ENCODE results near the gene GPLD1.
A peak's percentile ranks its signal among the peaks of the same experiment; 100 is the strongest.
"Not testable (repeated sequence)": the region's sequence is repeated elsewhere in the genome, so short reads cannot be mapped to it uniquely, and the experiment has no call there.

The GPLD1 gene

DNA sequence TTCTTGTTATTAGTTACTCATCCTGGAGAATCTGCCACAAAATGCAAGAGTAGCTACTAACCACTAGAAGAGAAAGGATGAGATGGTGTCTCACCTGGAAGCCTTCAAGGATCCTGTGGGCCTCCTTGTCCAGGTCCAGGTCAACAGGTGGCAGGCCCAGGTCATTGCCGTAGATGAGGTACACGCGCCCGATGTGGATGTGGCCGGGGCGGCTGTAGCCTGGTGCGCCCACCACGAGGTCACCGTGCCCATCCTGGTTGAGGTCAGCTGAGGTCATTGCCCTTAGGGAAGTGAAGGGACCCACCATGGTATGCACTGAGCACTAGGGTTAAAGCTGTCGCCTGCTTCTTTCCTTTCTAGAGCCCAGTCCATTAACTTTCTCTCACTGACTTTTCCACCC, 35.5 kb downstream of the GPLD1 start:
- DNase-seq = no peak

DNA sequence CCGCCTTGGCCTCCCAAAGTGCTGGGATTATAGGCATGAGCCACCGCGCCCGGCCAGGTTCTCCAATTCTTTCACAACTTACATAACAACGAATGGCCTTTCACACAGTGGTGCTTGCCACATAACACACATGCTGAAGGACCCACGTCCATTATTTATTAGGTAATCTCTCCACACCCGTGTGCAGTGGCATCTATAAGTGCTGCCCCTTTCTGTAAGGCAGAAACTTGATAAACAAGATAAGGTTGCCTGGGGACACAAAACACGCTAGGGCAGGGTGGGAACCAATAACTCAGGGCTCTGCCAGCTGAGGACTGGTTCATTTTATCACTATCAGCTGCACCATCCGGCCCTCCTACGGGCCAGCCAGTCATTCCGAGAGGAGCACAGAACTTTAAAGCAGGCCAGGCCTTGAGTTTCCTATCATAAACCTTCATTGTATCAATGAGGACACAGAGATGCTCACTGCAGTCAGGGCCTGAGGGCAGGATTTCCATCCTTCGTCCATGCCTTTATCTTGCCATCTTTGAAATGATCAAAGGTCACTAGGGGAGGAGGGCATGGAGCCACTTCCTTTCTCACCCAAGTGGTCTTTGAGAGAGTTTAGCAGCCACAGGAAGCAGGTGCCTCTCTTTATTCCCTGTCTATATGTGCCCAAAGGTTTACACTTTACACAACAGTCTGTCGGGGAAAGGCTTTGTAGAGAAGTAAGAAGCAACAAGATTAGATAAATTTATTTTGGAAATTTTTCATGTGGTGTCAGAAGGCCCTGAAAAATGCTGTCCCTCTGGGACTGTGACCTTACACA, 37.6 kb downstream of the GPLD1 start:
- no peak for DNase-seq

DNA sequence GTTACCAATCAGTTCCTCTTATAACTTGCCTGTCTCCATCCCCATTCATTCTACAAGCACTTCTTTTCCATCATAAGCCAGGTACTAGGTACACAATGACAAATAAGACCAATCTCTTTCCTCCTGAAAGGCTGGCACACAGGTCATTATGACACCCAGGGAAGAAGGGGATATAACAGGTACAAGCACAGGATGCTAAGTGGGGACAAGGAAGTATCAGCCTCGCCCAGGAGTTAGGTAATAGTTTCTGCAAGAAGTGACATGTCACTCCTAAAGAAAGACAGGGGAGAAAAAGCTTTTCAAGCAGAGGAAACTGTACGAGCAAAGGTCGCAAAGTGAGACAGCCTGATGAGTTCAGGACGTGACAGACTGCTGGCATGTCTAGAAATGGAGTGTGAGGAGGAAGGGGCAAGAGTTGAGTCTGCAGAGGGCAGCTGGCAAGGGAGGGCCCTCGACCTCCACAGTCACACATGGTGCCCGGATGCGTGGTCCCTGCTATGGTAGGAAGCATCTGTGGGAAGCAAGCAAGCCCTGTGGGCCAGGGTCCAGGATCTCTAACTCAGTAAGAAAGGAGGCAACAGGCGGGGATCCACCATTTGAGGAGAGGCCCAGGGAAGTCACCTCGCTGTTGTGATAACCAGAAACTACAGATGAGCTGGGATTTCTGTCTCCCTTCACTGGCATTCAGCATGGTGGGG, 40.4 kb downstream of the GPLD1 start:
- DNase-seq = no peak

DNA sequence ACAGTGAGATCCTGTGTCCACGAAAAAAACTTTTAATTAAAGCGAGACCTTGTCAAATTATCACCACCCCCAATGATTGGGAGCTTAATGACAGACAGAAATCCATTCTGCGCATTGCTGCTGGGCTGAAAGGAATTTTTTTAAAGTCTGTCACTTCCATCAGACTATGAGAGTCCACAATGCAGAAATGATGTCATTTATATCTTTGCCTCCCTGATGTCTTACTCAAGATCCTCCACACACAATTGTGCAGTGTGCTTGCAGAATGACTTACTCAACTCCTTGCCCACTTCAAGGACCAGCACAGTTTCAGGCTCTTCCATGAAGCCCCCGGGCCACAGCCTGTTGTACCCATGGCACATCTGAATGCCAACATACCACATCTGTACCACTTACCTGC, 41.0 kb downstream of the GPLD1 start:
- DNase-seq = no peak

DNA sequence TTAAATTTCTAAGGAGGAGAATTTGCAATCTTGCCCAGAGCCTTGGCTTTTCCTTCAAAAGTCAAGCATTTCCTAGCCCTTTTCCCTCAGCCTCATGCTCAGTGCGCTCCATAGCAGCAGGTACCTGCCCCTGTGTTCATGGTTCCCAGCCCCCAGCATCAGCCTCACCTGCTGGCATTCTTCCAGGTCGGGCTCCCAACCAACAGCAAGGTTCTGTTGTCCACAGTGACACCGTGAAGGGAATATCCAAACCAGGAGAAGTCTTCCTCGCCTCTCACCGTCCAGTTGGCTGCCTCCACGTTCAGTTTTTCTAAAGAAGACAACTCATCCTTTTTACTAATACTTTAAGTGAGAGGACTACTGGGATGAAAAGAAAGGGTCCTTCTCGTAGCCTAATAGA, 42.7 kb downstream of the GPLD1 start:
- DNase-seq = no peak

DNA sequence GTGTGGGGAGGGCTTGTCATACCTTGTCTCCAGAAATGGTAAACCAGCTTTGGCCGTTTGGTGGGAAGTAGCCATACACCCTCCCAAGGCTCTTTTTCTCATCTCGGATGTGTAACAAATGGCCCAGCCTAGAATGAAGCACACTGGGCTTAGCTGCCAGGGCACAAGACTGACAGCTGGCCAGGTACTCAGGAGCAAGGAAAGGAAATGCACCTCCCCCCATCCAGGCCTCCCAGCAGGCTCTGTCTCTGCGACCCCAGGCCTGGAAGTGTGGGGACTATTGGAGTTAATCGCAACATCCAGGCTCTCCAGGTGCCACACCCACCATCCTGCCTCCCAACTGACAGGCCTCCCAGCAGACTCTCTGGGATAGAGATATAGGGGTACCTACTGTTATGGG, 43.7 kb downstream of the GPLD1 start:
- DNase-seq = no peak

DNA sequence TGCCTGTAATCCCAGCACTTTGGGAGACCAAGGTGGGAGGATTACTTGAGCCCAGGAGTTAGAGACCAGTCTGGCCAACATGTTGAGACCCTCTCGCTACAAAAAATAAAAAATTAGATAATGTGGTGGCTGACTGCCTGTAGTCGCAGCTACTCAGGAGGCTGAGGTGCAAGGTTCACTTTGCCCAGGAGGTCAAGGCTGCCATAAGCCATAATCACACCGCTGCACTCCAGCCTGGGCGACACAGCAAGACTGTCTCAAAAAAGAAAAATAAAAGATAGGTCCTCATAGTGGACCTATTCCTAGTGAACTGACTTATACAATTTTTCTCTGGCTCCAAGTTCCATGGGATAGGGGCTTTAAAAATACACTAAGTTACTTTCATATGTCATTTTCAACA, 44.8 kb downstream of the GPLD1 start:
- no peak for DNase-seq

DNA sequence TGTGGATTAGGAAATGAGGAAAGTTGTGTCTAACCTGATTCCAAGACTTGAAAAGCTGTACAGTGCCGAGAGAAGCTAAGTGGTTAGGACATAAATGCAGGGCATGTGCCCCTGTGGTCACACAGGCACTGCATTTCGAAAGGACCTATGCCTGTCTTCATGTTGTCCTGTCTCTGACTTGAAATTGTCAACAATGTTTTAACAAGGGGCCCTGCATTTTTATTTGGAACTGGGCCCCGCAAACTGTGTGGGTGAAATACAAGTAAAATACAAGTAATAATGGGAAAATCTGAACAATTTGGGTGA, 47.8 kb downstream of the GPLD1 start:
- no peak for DNase-seq

DNA sequence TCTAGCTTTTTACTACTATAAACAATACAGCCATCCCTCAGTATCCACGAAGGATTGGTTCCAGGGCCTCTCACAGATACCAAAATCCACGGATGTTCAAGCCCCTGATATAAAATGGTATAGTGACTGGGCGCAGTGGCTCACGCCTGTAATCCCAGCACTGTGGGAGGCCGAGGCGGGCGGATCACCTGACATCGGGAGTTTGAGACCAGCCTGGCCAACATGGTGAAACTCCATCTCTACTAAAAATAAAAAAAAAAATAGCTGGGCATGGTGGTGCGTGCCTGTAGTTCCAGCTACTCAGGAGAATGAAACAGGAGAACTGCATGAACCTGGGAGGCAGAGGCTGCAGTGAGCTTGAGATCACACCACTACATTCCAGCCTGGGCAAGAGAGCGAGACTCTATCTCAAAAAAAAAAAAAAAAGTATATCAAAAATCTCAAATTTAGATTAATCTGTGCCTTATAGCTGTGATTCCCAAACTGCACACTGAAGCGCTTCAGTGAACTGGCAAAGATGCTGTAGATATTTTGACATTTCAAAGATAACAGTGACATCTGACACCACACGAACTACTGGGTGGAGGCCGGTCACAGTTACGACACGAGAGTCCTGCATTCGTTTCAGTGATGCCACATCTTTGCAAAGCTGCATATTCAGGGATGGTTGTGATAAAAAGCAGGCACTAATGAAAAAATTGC, 48.3 kb downstream of the GPLD1 start:
- DNase-seq = no peak

DNA sequence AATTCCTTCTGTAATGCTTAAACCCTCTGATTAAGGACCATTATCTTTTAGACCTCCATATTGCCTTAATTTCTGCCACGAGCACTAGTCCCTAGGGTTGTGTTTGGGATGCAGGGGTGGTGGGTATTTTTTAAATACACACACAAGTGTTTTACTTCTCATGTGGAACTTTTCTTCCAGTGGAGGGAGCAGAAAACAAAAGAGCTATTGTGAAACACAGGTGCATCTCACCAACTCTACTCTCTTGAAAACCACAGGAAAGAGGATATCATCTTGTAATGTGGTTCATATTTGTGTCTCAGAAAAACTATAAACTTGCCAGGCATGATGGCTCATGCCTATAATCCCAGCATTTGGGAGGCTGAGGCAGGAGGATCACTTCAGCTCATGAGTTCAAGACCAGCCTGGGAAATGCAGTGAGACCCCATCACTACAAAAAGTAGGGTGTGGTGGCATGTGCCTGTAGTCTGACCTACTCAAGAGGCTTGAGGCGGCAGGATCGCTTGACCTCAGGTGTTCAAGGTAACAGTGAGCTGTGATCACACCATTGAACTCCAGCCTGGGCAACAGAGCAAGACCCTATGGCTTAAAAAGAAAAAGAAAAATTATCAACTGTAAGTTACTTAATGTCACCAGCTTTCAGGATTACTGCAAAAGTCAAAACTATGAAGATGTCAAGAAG, 49.4 kb downstream of the GPLD1 start:
- no peak for DNase-seq

DNA sequence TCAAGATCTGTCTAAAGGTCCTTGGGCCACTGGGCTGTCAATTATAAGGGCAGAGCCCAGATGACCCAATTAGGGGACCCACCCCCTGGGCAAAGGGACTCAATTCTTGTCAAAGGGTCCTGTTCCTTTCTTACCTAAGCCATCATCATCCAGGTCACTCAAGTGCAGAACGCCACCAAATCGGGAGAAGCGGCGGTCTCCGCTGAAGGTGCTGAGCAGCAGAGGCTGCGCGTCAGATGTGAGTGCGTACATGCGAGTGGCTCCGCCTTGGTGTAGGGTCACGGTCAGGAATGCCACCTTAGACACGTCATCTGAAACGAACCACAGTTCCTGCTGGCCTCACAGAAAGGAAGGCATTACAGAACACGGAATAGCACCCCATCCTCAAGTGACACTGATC, 52.4 kb downstream of the GPLD1 start:
- DNase-seq = no peak

DNA sequence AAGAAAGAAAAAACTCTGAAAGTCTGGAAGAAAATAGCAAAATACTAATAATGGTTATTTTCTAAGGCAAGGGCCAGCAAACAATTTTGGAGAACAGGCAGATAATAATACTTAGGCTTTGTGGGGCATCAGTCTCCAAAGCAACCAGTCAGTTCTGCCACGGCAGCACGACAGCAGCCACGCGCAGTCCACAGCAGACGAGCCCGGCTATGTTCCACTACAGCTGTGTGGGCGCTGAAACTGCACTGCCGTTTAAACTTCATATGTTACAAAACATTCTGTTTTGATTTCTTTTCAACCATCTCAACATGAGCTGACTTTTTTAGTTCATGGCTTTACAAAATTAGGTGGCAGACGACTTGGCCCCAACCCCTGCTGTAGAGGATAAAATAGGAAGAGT, 56.8 kb downstream of the GPLD1 start:
- DNase-seq = no peak

DNA sequence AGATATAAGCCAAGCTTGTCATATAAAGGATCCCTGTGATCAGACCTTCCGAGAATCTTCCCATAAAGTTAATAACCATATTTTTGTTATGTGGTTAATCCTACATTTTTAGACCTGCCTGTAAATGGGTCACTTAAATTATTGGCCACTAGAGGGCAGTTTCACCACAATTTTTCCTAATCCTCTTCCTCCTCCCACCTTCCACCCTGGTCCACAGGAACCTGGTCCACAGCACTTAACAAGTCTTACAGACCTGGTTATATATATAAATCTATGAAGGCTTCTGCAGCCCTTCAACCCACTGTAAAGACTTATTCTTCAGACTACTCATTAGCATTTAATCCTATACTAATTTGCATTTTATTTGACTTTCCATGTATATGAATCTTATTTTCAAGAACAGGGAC, 58.3 kb downstream of the GPLD1 start:
- DNase-seq = peak; percentile 75

DNA sequence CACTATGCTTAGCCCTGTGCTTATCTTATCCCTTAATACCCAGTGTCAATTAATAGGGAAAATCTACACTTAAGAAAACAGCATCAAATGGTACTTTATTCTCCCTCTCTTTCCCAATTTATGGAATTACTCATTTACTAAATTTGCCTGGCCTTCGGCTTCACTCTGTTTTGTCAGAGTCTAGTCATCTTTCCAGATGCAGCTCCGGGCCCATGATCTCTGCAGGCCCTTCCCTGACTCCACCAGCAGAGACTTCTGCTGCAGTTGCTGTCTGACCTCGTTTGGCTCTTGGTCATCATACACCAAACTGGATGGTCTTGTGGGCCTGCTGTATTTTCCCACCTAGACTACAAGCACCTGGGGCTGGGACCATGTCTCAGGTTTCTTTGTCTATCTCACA, 59.3 kb downstream of the GPLD1 start:
- no peak for DNase-seq

DNA sequence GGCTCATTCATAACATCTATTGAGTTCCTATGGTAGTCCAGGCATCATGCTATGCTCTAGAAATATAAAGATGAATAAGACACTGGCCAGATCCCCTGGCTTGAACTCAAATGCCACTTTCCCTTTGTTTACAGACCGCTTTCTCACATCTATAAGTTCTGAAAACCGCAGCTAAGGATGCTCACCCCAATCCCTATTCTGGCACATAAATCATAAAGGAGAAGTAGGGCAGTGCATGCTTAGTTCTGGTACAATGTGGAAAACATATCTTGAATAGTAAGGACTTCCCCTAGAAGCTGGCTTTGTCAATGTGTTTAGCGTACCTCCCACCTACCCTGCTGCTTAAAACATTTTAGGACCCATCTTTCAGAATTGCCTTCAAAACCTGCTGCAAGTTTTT, 60.2 kb downstream of the GPLD1 start:
- DNase-seq = no peak

DNA sequence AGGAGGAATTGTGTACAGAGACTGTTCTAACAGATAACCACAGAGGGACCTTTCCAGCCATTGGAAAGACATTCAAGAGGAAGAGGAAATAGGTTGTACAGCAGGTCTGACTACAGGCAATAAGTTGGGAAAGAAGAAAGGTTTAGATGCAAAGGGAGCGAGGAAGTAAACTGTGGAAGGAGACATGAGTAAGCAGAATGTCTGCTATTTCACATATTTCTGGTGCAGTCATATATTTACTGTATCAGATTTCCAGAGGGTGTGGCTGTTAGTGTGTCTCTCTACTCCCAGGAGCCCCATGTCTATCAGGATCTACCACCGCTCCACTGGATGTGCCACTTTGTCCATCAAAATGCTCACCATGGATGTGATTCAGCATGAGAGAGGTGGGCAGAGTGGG, 60.8 kb downstream of the GPLD1 start:
- no peak for DNase-seq

DNA sequence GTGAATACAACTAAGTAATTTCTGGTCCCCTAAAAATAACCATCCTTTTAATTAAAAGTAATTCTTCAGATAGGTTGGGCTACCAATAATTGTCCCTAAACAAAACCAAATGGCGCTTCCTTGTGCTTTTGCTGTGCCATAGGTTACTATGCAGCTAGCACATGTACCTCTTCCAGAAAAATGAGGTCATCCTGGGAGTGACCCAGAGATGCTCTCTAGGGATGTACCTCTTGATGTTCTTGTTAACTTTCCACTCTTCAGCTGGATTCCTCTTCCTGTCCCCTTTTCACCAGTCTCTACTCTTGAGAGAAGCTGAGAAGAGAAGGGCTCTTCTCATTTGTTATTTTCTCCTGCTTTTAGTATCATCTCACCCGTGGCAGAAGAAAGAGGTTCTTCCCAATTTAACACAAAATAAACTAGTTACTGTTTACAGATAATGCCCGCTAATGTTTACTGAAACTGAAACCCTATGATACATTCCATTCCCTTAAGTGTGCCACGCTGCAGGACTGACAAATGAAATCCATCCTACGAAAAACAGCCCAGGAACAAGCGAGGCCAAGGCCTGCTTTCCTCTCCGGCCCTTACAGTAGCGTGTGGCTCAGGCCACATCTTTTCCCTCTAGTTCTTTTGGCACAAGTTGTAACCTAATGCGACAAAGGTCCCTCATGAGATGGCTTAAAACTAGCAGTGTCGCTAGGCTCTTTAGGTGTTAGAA, 62.5 kb downstream of the GPLD1 start:
- DNase-seq = no peak

DNA sequence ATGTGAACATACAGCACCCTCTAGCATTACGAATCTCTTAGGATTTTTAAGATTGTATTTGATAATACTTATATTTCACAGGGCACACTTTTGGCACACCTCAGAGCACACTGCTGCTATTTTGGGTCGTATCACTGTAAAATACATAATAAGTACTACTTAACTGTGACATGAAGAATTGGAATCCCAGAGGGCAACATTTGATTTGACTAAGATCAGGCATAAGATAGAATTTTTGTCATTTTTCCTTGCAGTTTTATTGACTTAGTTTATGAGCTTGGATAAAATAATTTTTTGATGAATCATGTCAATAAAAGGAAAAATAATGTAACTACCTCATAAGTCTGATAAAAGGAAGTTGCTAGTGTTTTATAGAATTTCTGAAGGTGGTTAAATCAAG, 64.3 kb downstream of the GPLD1 start:
- DNase-seq = no peak

DNA sequence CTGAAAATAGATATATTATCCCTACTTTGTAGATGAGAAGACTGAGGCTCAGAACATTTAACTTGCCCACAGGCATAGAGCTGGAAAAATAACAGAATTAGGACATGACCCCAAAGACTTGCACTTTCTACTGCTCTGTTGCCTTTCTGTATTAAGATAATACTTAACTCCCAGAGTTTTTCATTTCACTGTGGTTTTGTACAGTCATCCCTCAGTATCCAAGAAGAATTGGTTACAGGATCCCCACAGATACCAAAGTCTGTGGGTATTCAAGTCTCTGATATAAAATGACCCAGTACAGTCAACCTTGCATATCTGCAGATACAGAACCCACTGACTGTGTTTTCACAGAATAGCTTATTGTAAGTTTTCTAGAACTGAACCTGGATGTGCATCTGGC, 69.9 kb downstream of the GPLD1 start:
- no peak for DNase-seq

DNA sequence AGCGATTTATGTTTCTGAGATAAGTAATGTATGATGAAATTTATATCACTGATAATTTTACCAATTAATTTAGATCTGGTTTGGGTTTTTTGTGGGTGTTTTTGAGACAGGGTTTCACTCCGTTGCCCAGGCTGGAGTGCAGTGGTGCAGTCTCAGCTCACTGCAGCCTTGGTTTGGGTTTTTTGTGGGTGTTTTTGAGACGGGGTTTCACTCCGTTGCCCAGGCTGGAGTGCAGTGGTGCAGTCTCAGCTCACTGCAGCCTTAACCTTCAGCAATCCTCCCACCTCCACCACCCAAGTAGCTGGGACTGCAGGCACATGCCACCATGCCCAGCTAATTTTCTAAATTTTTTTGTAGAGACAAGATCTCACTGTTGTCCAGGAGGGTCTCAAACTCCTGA, 73.6 kb downstream of the GPLD1 start:
- DNase-seq = no peak

DNA sequence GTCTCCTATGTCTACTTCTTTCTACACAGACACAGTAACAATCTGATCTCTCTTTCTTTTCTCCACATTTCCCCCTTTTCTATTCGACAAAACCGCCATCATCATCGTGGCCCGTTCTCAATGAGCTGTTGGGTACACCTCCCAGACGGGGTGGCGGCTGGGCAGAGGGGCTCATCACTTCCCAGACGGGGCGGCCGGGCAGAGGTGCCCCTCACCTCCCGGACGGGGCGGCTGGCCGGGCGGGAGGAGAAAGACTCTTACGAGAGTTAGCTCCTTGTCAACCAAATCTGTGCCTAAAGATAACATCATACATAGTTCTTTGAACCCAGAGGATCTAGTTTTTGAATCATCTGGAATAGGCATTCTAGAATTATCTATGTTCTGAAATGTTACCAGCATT, 74.8 kb downstream of the GPLD1 start:
- not testable (repeated sequence) for DNase-seq

DNA sequence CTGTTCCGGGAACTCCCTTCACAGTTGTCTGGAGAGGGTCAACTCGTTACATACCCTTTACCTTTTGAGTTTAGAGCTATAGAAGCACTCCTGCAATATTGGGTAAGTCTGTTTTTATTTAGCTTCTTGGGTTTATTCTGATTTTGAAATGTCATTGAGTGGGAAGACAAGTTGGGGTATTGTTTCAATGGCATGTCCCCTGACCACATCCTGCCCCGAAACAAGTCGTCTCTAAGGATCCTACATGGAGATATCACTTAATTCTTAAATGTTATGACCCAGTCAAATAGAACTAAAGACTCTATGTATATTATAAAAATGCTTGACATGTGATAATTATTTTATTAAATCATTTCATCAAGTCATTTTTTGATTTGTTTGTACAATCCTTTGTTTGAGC, 77.1 kb downstream of the GPLD1 start:
- no peak for DNase-seq

DNA sequence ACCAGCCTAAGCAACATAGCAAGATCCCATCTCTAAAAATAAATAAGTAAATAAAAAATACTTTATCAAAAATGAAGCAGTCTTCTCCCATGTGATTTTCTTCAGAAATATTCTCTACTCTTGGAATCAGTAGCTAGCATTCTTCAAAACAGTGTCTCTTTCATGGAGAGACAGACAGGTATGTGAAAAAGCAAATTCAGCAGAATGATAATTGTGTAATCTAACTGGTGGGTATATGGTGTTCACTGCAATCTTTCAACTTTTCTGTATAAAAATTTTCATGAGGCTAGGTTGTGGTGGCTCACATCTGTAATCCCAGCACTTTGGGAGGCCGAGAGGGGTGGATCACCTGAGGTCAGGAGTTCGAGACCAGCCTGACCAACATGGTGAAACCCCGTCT, 78.8 kb downstream of the GPLD1 start:
- no peak for DNase-seq

All from SHP77 treated with DMSO at 0.1 percent for 48 hours (cell line).